DOHH2 (cell line): ENCODE results near the gene OTUD6A.

Experiments
- H3F3A ChIP-seq: fragments of 200-600 bp; sonication (generic), shearing (Covaris generic); 2 replicates; pipeline ENCODE4 v1.6.0; 2016; ENCODE audit warnings: antibody characterized with exemption, mild to moderate bottlenecking; ENCODE audit not compliant: control insufficient read depth, insufficient read depth
- H3K27ac ChIP-seq: fragments of 200-600 bp; sonication (generic); 2 replicates; pipeline ENCODE4 v1.5.1; 2014; ENCODE audit warnings: low read depth, mild to moderate bottlenecking, low read length, moderate library complexity
- H3K27me3 ChIP-seq: fragments of 200-600 bp; sonication (generic); 2 replicates; pipeline ENCODE4 v1.6.1; 2014; ENCODE audit warnings: mild to moderate bottlenecking, low read length, mixed read lengths; ENCODE audit not compliant: control insufficient read depth
- H3K36me3 ChIP-seq: fragments of 200-600 bp; sonication (generic); 2 replicates; pipeline ENCODE4 v1.6.1; 2014; ENCODE audit warnings: mild to moderate bottlenecking, low read length, moderate library complexity, mixed read lengths; ENCODE audit not compliant: control insufficient read depth
- H3K4me1 ChIP-seq: fragments of 200-600 bp; sonication (generic); 2 replicates; pipeline ENCODE4 v1.6.1; 2014; ENCODE audit warnings: mild to moderate bottlenecking, low read length, mixed read lengths; ENCODE audit not compliant: control insufficient read depth
- H3K4me2 ChIP-seq: fragments of 200-600 bp; sonication (generic); 2 replicates; pipeline ENCODE4 v1.6.0; 2014; ENCODE audit warnings: mild to moderate bottlenecking, low read length, moderate library complexity
- H3K4me3 ChIP-seq: fragments of 200-600 bp; sonication (generic); 2 replicates; pipeline ENCODE4 v1.5.1; 2014; ENCODE audit warnings: mild to moderate bottlenecking, low read length, mixed read lengths
- H3K79me2 ChIP-seq: fragments of 200-600 bp; sonication (generic); 2 replicates; pipeline ENCODE4 v1.6.1; 2014; ENCODE audit warnings: mild to moderate bottlenecking, low read length, mixed read lengths; ENCODE audit not compliant: control insufficient read depth
- H3K9me2 ChIP-seq: fragments of 200-600 bp; sonication (generic); replicated peaks from 2 replicates; pipeline ENCODE4 v1.6.1; 2014; ENCODE audit warnings: mild to moderate bottlenecking, low read length, mixed read lengths; ENCODE audit not compliant: control insufficient read depth
- H3K9me3 ChIP-seq: fragments of 200-600 bp; sonication (generic); 2 replicates; pipeline ENCODE4 v1.6.1; 2014; ENCODE audit warnings: antibody characterized with exemption, low read length, mixed read lengths; ENCODE audit not compliant: control insufficient read depth, insufficient read depth
- H4K20me1 ChIP-seq: fragments of 200-600 bp; sonication (generic); 2 replicates; pipeline ENCODE4 v1.6.0; 2014; ENCODE audit warnings: low read depth, mild to moderate bottlenecking, antibody characterized with exemption, low read length, moderate library complexity; ENCODE audit not compliant: control insufficient read depth, insufficient read depth
- CTCF ChIP-seq: fragments of 200-600 bp; sonication (generic); IDR thresholded peaks from one replicate; pipeline ENCODE4 v1.5.1; 2014; ENCODE audit warnings: antibody characterized with exemption, mild to moderate bottlenecking, low read depth, low read length; ENCODE audit not compliant: poor library complexity, severe bottlenecking
- EZH2phosphoT487 ChIP-seq: fragments of 200-600 bp; sonication (generic); IDR thresholded peaks from 2 replicates; pipeline ENCODE4 v1.6.1; 2017; ENCODE audit warnings: borderline replicate concordance, mild to moderate bottlenecking, antibody characterized with exemption, low read length, moderate library complexity, mixed read lengths

Gene OTUD6A

GRCh38 chrX:70062076-70062475, at the start of gene OTUD6A:
Gene OTUD6A, plus strand, starts transcription at chrX:70062457. Its CDS starts 68 bp downstream, at chrX:70062525.
- Histone ChIP-seq H3K79me2 (no peaks in the 10 kb centered on the region), H3K4me2 (no peak within 1 kb of the TSS), H4K20me1 (no peaks in the 10 kb centered on the region), H3K9me3 (no peaks in the 10 kb centered on the region), H3K4me3 (no peak within 1 kb of the TSS), H3K27me3 (no peaks in the 10 kb centered on the region), H3K27ac (no peak within 1 kb of the TSS), H3K4me1 (no peaks in the 10 kb centered on the region), H3F3A (no peaks in the 10 kb centered on the region), H3K9me2 (no peaks in the 10 kb centered on the region), H3K36me3 (no peaks in the 10 kb centered on the region)
- TF ChIP-seq EZH2phosphoT487 (no peak), CTCF (no peak)

- Histone ChIP-seq H3K9me3 (no peaks in the 10 kb centered on the region), H4K20me1 (no peaks in the 10 kb centered on the region), H3F3A (no peaks in the 10 kb centered on the region), H3K4me2 (no peak overlapping the region), H3K9me2 (no peaks in the 10 kb centered on the region), H3K36me3 (no peaks in the 10 kb centered on the region), H3K27ac (no peak overlapping the region), H3K4me3 (no peak overlapping the region), H3K79me2 (no peaks in the 10 kb centered on the region), H3K27me3 (no peaks in the 10 kb centered on the region), H3K4me1 (no peaks in the 10 kb centered on the region)
- TF ChIP-seq EZH2phosphoT487 (no peak), CTCF (no peak)
Observed at GRCh38 chrX:70012756-70013155, 49.5 kb upstream of the OTUD6A start.

GRCh38 chrX:70013466-70014381, 48.5 kb upstream of the OTUD6A start:
- H3K27me3 ChIP-seq: no peaks in the 10 kb centered on the region
- no peaks in the 10 kb centered on the region for H3K36me3 ChIP-seq

More at GRCh38 chrX:70013466-70014381, 48.5 kb upstream of the OTUD6A start:
- H3F3A ChIP-seq: no peaks in the 10 kb centered on the region
- no peak overlapping the region for H3K4me2 ChIP-seq
- H3K9me2 ChIP-seq: no peaks in the 10 kb centered on the region
- TF ChIP-seq CTCF (no peak), EZH2phosphoT487 (no peak)
- H3K27ac ChIP-seq: no peak overlapping the region
- H3K4me3 ChIP-seq: no peak overlapping the region
- no peaks in the 10 kb centered on the region for H3K9me3 ChIP-seq
- no peaks in the 10 kb centered on the region for H3K4me1 ChIP-seq
- H4K20me1 ChIP-seq: no peaks in the 10 kb centered on the region
- no peaks in the 10 kb centered on the region for H3K79me2 ChIP-seq
